Measurements from ENCODE around the gene PNCK. TPM values are rescaled to one million over a fixed set of nuclear protein-coding genes. Genes with fewer than 3 reads are reported as not detected.

Gene PNCK
- total and polyA plus RNA-seq, 2 of the 13 experiments (the other 11 are each of a cell fraction or from before 2014, with no cell fraction given) = 33.1 TPM; not detected in 1

GRCh38 chrX:153624196-153625091, 49.2 kb downstream of the PNCK start:
- H3K36me3 ChIP-seq (replicated peaks in 1 of 2; ENCODE audit: control insufficient read depth in 1 of 2, insufficient read depth in 2 of 2, low read length in 2 of 2) = no peaks in the 10 kb centered on the region
- peaks cover 22% of the 10 kb centered on the region for H3K79me2 ChIP-seq (ENCODE audit: insufficient read depth, low read length)
- no peaks in the 10 kb centered on the region for H3K27me3 ChIP-seq (ENCODE audit: control insufficient read depth in 1 of 2, insufficient read depth in 2 of 2, low read length in 2 of 2)
- ATAC-seq (no peak), DNase-seq (ENCODE audit: low spot score) (peak; percentile 43), FAIRE-seq (peak; percentile 93)
- ChIA-PET CTCF (ENCODE audit: low intra/inter-chr PET ratio, low total read pairs) (no interaction called here), POLR2A (interaction anchor here (0.8 to 11.8 kb wide), 5 partner anchors 11 to 25 kb away, joined by 3 to 596 read pairs (median 144); partner anchors contain the start of gene DUSP9)
- peak overlapping the region; percentile 91 for H3K4me2 ChIP-seq (ENCODE audit: low read depth, low read length)
- H4K20me1 ChIP-seq (ENCODE audit: insufficient read depth, low read length) = no peaks in the 10 kb centered on the region
- H2AFZ ChIP-seq (ENCODE audit: low read length) = no peak overlapping the region
- peak overlapping the region; percentile 100 for H3K27ac ChIP-seq (ENCODE audit: extremely low read length, insufficient read depth, low read length)
- no CpG with 5 or more reads among the region's 15 CpGs for WGBS (ENCODE audit: low lambda C conversion rate)
- H3K4me3 ChIP-seq (replicated peaks in 1 of 3; ENCODE audit: insufficient read depth in 1 of 3, low read depth in 2 of 3, low read length in 3 of 3) = peak overlapping the region; percentile 46 to 77 (median 69); a peak in 5 of 6 replicates
- in situ Hi-C loops (cut with HindIII; ENCODE audit: extremely low pct_ligation_motif_present, low pct_unique_long_range_greater_than_20kb) = no loop called here
- peaks cover 84% of the 10 kb centered on the region for H3K4me1 ChIP-seq (ENCODE audit: insufficient read depth, low read length)
- BruUV-seq (replicated peaks) = no TSS peak
- no peaks in the 10 kb centered on the region for H3K9me3 ChIP-seq (ENCODE audit: low read length)
- peak overlapping the region; percentile 95 for H3K9ac ChIP-seq (ENCODE audit: insufficient read depth, low read depth, low read length)
- intact Hi-C loops (cut with micrococcal nuclease; ENCODE audit: unreplicated experiment) = no loop called here
- TF ChIP-seq LBX2 (CRISPR knock-in tag; IDR thresholded peaks at IDR 0.05; ENCODE audit: borderline replicate concordance) (no peak), TARDBP (CRISPR knock-in tag; IDR thresholded peaks at IDR 0.05) (no peak), AHDC1 (CRISPR knock-in tag; IDR thresholded peaks at IDR 0.05; ENCODE audit: borderline replicate concordance) (no peak), SPEN (CRISPR knock-in tag; IDR thresholded peaks at IDR 0.05; ENCODE audit: low read depth) (no peak), ELF3 (CRISPR knock-in tag; IDR thresholded peaks at IDR 0.05) (0 out of 2 replicates have a peak, but pooled peaks have one; percentile 12), DZIP1 (CRISPR knock-in tag; IDR thresholded peaks at IDR 0.05) (no peak), ZNF629 (CRISPR knock-in tag; conservative IDR thresholded peaks at IDR 0.05) (no peak), ZNF383 (CRISPR knock-in tag; IDR thresholded peaks at IDR 0.05; ENCODE audit: borderline replicate concordance) (no peak), HOXA5 (CRISPR knock-in tag; IDR thresholded peaks at IDR 0.05) (no peak), ZNF777 (CRISPR knock-in tag; IDR thresholded peaks at IDR 0.05) (0 out of 2 replicates have a peak, but pooled peaks have one; percentile 20)

Measured in HepG2 (cell line).